GM18519 (cell line): Measurements from ENCODE around the gene CEP83.

ENCODE experiments used
- ATAC-seq: cut with Tn5 transposase; IDR thresholded peaks from one replicate; pipeline ENCODE4 v1.9.1; 2021; ENCODE audit warnings: mild to moderate bottlenecking, moderate library complexity; ENCODE audit not compliant: unreplicated experiment, low FRiP score

The CEP83 gene

GRCh38 chr12:94312378-94312777, 147.3 kb downstream of the CEP83 start:
- no peak for ATAC-seq

- peak; percentile 81 for ATAC-seq
These were observed 150.3 kb downstream of the CEP83 start for GRCh38 chr12:94309373-94309772.

- ATAC-seq, result no peak
These were observed 151.1 kb downstream of the CEP83 start for GRCh38 chr12:94308612-94309011.

- ATAC-seq, result peak; percentile 37
These were observed 154.3 kb downstream of the CEP83 start for GRCh38 chr12:94305130-94305957.

DNA sequence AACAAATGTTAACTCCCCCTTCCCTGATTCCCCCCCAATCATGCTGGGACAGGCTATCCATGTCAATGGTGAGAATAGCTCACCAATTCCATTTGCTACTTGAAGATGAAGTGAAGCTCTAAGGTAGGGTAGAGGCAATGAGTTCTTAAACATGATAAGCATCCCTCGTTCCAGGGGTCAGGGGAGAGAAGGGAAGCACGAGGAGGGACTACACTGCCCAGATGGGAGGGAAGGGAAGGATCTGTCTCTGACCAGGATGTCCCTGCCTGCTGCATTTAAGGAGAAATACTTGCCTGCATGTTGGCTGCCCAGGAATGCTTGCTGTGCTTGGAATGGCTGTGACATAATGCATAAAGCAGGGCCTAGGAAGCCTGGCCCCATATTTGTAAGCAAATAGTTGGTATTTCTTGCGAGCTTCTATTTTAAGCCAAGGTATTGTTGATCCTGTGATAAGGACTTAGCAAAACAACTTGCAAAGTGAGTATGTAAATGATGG, 155.1 kb downstream of the CEP83 start:
- ATAC-seq, result no peak

- no peak for ATAC-seq
These were observed 155.7 kb downstream of the CEP83 start for GRCh38 chr12:94304012-94304411.

DNA sequence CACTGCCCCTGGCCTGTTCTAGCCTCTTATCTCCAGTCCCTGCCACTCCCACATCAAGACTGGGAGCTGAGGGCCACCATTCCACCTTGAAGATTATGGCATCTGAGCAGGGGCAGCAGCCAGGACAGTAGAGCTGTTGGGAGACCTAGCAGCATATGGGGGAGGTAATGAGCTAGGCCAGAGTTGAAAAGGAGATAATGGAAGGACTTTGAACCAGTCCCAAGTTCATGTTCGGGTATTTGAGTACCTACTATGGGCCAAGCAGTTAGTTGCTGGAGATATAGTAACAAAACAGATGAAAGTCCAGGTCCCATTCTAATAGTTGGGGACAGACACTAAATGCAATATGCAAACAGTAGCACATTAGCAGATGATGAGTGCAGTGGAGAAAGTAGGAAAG, 159.8 kb downstream of the CEP83 start:
- no peak for ATAC-seq

GRCh38 chr12:94297876-94298505, 161.7 kb downstream of the CEP83 start:
- no peak for ATAC-seq

DNA sequence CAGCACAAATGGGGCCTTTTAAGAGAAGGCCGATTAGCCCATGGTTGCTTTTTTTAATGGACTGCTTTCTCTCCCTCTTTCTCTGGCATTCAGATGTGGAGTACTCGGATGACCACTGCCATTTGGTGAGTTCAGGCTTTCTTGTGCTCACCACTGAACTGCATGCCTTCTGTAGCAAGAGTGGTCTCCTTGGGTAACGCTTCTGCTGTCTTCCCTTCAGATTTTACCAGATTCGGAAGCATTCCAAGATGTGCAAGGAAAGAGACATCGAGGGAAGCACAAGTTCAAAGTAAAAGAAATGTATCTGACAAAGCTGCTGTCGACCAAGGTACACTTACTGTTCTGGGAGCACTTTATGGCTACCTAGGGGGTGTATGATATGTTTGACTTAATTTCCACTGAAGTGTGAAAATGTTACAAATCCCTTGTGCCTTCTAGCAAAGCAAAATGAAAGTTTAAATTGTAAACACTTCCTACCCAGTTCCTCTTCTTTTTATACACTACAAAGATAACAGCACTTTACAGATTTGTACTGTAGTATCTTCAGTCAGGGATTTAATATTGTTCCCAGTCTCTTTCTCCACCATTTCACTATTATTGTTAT, 162.5 kb downstream of the CEP83 start:
- no peak for ATAC-seq

DNA sequence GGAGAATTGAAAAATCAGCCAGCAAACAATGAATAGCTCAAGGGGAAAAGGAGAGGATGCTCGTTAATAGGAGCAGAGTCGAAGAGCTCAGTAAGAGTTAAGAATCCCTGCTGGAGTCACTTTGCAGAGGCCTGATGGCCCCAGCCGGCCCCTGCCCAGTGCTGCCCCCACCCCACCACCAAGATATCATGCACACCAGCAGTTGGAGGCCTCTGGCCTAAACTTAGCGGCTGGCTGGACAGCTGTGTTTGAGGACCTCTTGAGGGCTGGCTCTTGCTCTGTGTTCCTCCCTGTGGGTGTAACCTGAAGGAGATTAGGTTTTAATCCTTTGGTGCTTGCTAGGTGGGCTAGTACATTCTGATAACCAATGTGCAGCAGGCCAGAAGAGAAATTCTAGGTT, 169.3 kb downstream of the CEP83 start:
- no peak for ATAC-seq

- ATAC-seq, result no peak
These were observed 170.0 kb downstream of the CEP83 start for GRCh38 chr12:94289461-94290312.

DNA sequence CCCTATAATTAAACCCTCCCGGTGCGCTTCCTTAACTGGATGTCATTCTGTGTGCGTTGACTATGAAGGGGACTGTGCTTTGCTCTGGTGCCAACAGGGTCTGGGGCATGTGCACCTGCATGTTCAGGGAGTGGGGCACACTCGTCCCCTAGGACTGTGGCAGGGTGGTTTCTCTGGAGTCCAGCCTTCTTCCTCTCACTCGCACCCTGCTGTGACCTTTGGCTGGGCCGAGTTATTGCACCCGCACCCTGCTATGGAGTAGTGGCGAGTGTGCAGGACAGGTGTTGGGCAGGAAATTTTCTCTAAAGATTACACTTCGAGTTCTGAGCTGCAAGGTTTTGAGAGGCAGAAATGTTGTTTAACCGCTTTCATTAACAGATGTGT, 172.4 kb downstream of the CEP83 start:
- no peak for ATAC-seq

- ATAC-seq, result no peak
These were observed 173.0 kb downstream of the CEP83 start for GRCh38 chr12:94286583-94287244.

- no peak for ATAC-seq
These were observed 173.6 kb downstream of the CEP83 start for GRCh38 chr12:94285943-94286582.

DNA sequence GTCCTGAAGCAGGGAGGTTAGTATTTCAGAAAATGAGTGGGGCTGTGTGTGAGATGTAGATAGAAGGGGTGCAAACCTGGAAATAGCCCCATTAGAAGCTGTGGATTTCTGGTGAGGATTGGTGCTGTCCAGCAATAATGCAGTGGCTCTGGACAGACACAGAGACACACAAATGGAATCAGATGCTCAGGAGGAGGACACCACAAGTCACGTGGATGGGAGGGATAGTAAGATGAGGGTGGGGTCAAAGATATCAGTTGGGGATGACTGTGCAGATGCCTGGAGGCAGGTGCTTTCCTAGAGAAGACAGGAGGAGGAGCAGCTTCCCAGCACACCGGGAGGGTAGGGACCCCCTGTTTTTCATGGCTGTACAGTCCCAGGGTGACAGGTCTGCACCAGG, 174.8 kb downstream of the CEP83 start:
- no peak for ATAC-seq

- ATAC-seq, result no peak
These were observed 175.6 kb downstream of the CEP83 start for GRCh38 chr12:94284046-94284445.

DNA sequence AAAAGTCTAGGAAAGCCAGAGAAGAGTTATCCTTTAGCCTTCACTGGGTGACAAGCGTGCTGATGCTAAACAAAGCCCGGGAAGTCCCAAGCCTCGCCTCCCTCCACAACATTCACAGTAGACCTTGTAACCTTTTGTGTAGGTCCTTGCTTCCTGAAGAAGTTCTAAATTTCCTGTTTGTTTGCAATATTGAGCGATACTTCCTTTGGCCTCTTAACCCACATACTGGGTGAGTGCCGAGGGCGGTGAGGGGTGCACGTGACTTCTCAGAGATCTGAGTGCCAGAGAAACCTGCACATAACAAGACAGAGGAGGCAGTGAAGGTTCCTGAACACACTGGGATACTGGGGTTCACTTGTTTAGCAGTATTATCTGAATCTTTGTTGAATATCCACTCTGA, 177.0 kb downstream of the CEP83 start:
- ATAC-seq, result no peak

- ATAC-seq, result no peak
These were observed 179.6 kb downstream of the CEP83 start for GRCh38 chr12:94280063-94280462.

- ATAC-seq, result no peak
These were observed 182.2 kb downstream of the CEP83 start for GRCh38 chr12:94277426-94278000.
